GM19452 (cell line): ENCODE data around the gene TXNDC15.
"Not testable (repeated sequence)": the region's sequence is repeated elsewhere in the genome, so short reads cannot be mapped to it uniquely, and the experiment has no call there.

Experiments
- ATAC-seq: cut with Tn5 transposase; IDR thresholded peaks from one replicate; pipeline ENCODE4 v1.9.1; 2021; ENCODE audit not compliant: unreplicated experiment

Gene TXNDC15

GRCh38 chr5:134873987-134874830 lies at the start of gene TXNDC15:
TXNDC15 (plus strand) TSS chr5:134874371; CDS start chr5:134874428, 57 bp downstream.
- ATAC-seq, result peak; percentile 84

GRCh38 chr5:134824681-134825080 lies 49.5 kb upstream of the TXNDC15 start:
- no peak for ATAC-seq

- no peak for ATAC-seq
These were observed 49.0 kb upstream of the TXNDC15 start for GRCh38 chr5:134825212-134825611.

- no peak for ATAC-seq
These were observed 40.7 kb upstream of the TXNDC15 start for GRCh38 chr5:134833340-134834032.

- ATAC-seq, result no peak
These were observed 38.5 kb upstream of the TXNDC15 start for GRCh38 chr5:134835623-134836022.

- no peak for ATAC-seq
These were observed 36.5 kb upstream of the TXNDC15 start for GRCh38 chr5:134837530-134838181.

GRCh38 chr5:134838361-134838760 lies 35.8 kb upstream of the TXNDC15 start:
- not testable (repeated sequence) for ATAC-seq

GRCh38 chr5:134840811-134841210 lies 33.4 kb upstream of the TXNDC15 start:
- no peak for ATAC-seq

GRCh38 chr5:134844252-134844651 lies 29.9 kb upstream of the TXNDC15 start:
- no peak for ATAC-seq

- ATAC-seq, result no peak
These were observed 28.8 kb upstream of the TXNDC15 start for GRCh38 chr5:134845335-134845851.

- peak; percentile 98 for ATAC-seq
These were observed 28.1 kb upstream of the TXNDC15 start, which contains the start of gene C5orf24 for GRCh38 chr5:134845852-134846640. C5orf24 (plus strand) TSS chr5:134845968; CDS start chr5:134854901, 8,933 bp downstream.

- ATAC-seq, result no peak
These were observed 27.6 kb upstream of the TXNDC15 start for GRCh38 chr5:134846641-134846960.

- ATAC-seq, result not testable (repeated sequence)
These were observed 24.7 kb upstream of the TXNDC15 start for GRCh38 chr5:134849434-134849933.

GRCh38 chr5:134851307-134851923 lies 22.8 kb upstream of the TXNDC15 start:
- ATAC-seq, result no peak

- ATAC-seq, result not testable (repeated sequence)
These were observed 17.7 kb upstream of the TXNDC15 start for GRCh38 chr5:134856465-134856864.

GRCh38 chr5:134857401-134857800 lies 16.8 kb upstream of the TXNDC15 start:
- ATAC-seq, result no peak

GRCh38 chr5:134864707-134865106 lies 9.5 kb upstream of the TXNDC15 start:
- no peak for ATAC-seq

GRCh38 chr5:134873494-134873893 lies 677 bp upstream of the TXNDC15 start:
- no peak for ATAC-seq

GRCh38 chr5:134874831-134875655 lies 872 bp downstream of the TXNDC15 start:
- ATAC-seq, result peak; percentile 23
